Daoy (cell line): ENCODE results near the gene GGPS1. TPM values are rescaled to one million over a fixed set of nuclear protein-coding genes. Genes with fewer than 3 reads are reported as not detected.

Experiments used
- total RNA-seq: library from RNA; depleted of rRNA; stranded (reverse); fragments of >200 nt; shearing (Covaris generic); gene quantifications from 2 replicates; pipeline ENCODE4 v1.2.3, GENCODE V29; 2014; rRNA removed

Gene GGPS1
- total RNA-seq, 1 experiment from 2014 or later: 31.6 TPM

Other genes with a start within 250 kb of the GGPS1 start
- 73.2 and 86.1 TPM in 2 replicates for gene TOMM20, start 199.7 kb upstream of the GGPS1 start, total RNA-seq
- gene RBM34, start 167.3 kb upstream of the GGPS1 start, total RNA-seq: 143 and 261 TPM in 2 replicates
- 18.7 and 22.9 TPM in 2 replicates for gene ARID4B, start 391 bp upstream of the GGPS1 start, total RNA-seq
- gene TBCE, start 38.9 kb downstream of the GGPS1 start, total RNA-seq: 31.9 and 71.7 TPM in 2 replicates
- 30.0 and 31.9 TPM in 2 replicates for gene B3GALNT2, start 175.9 kb downstream of the GGPS1 start, total RNA-seq